ENCODE measurements around the gene PLCXD3. TPM values are rescaled to one million over a fixed set of nuclear protein-coding genes. Genes with fewer than 3 reads are reported as not detected.
"Not testable (repeated sequence)": the region's sequence is repeated elsewhere in the genome, so short reads cannot be mapped to it uniquely, and the experiment has no call there.

The PLCXD3 gene
- total RNA-seq, 6 donors from 2014 or later = 1.0 to 2.9 (median 2.2) TPM

DNA sequence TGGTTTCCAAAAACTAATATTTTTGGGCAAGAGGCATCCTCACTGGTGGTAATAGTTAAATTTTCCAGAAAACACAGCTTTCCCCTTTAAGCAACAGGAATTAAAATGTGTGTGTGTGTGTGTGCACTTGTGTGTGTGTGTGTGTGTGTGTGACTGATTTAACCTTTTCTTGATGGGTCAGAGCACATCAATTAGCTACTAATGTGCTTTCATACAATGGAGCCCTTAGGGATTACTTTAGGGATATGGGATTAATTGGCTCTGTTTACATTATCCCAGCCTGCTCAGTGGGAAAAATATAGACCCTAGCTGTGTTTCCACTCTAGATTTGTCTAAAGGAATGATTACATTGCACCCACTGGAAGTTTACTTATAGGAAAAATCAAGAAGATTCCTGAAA, 6.5 kb downstream of the PLCXD3 start:
- DNase-seq (no peak), ATAC-seq (ENCODE audit: low FRiP score in 2 of 2) (no peak)
- TF ChIP-seq POLR2AphosphoS5 (IDR thresholded peaks at IDR 0.05) (no peak), EP300 (IDR thresholded peaks at IDR 0.05) (no peak), POLR2A (IDR thresholded peaks at IDR 0.05) (no peak), CTCF (IDR thresholded peaks at IDR 0.05) (no peak)
- Histone ChIP-seq H3K9me3 (no peaks in the 10 kb centered on the region), H3K27ac (no peak overlapping the region), H3K27me3 (no peaks in the 10 kb centered on the region), H3K4me1 (no peaks in the 10 kb centered on the region), H3K4me3 (no peak overlapping the region), H3K36me3 (no peaks in the 10 kb centered on the region)

DNA sequence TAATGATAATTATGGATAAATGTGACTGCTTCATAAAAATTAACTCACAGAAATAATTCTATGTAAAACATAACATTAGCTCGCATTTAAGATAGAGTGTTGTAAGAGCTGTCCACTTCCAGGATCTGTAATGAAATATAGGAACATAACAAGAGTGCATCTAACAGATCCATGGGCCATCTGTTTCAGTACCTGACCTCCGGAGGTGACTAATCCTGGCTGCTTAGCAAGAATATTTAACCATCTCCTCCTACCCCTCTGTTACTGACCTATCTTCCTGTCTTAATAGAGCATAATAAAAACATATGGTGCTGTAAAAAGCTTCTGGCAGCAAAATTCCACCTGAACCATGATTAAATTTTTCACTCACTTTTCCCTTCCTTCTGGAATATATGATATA, 7.1 kb downstream of the PLCXD3 start:
- TF ChIP-seq CTCF (IDR thresholded peaks at IDR 0.05) = no peak
- no peak for TF ChIP-seq EP300 (IDR thresholded peaks at IDR 0.05)
- TF ChIP-seq POLR2A (IDR thresholded peaks at IDR 0.05) = no peak
- TF ChIP-seq POLR2AphosphoS5 (IDR thresholded peaks at IDR 0.05) = no peak
- Histone ChIP-seq H3K36me3 (no peaks in the 10 kb centered on the region), H3K27ac (no peak overlapping the region), H3K9me3 (no peaks in the 10 kb centered on the region), H3K27me3 (no peaks in the 10 kb centered on the region), H3K4me1 (no peaks in the 10 kb centered on the region), H3K4me3 (no peak overlapping the region)
- 73 to 83% methylated on average over 2 of the region's 2 CpGs for WGBS, 2 donors
- no peak for ATAC-seq (ENCODE audit: low FRiP score in 2 of 2)
- DNase-seq = no peak

GRCh38 chr5:41493490-41494126, 16.8 kb downstream of the PLCXD3 start:
- not testable (repeated sequence) for H3K4me1 ChIP-seq; H3K27ac ChIP-seq; H3K4me3 ChIP-seq; DNase-seq; H3K27me3 ChIP-seq; H3K36me3 ChIP-seq; ATAC-seq (ENCODE audit: low FRiP score in 2 of 2); H3K9me3 ChIP-seq
- WGBS, 2 donors = 86 to 92% methylated on average over 23 to 24 of the region's 24 CpGs

GRCh38 chr5:41485533-41485932, 24.9 kb downstream of the PLCXD3 start:
- ATAC-seq (ENCODE audit: low FRiP score in 2 of 2) (no peak), DNase-seq (no peak)
- TF ChIP-seq EP300 (IDR thresholded peaks at IDR 0.05) (no peak), POLR2A (IDR thresholded peaks at IDR 0.05) (no peak), CTCF (IDR thresholded peaks at IDR 0.05) (no peak), POLR2AphosphoS5 (IDR thresholded peaks at IDR 0.05) (no peak)
- 89 to 90% methylated on average over 3 of the region's 3 CpGs for WGBS, 2 donors
- no peak overlapping the region for H3K4me3 ChIP-seq
- H3K27ac ChIP-seq = no peak overlapping the region
- no peaks in the 10 kb centered on the region for H3K36me3 ChIP-seq
- H3K4me1 ChIP-seq = no peaks in the 10 kb centered on the region
- no peaks in the 10 kb centered on the region for H3K27me3 ChIP-seq
- no peaks in the 10 kb centered on the region for H3K9me3 ChIP-seq

GRCh38 chr5:41482715-41483114, 27.7 kb downstream of the PLCXD3 start:
- Histone ChIP-seq H3K36me3 (no peaks in the 10 kb centered on the region), H3K4me3 (no peak overlapping the region), H3K4me1 (no peaks in the 10 kb centered on the region), H3K9me3 (no peaks in the 10 kb centered on the region), H3K27ac (no peak overlapping the region), H3K27me3 (no peaks in the 10 kb centered on the region)
- 56 to 62% methylated on average over 2 of the region's 2 CpGs for WGBS, 2 donors
- ATAC-seq (ENCODE audit: low FRiP score in 2 of 2) (no peak), DNase-seq (no peak)
- no peak for TF ChIP-seq POLR2AphosphoS5 (IDR thresholded peaks at IDR 0.05)
- TF ChIP-seq POLR2A (IDR thresholded peaks at IDR 0.05) = no peak
- TF ChIP-seq EP300 (IDR thresholded peaks at IDR 0.05) = no peak
- TF ChIP-seq CTCF (IDR thresholded peaks at IDR 0.05) = no peak

Data from upper lobe of left lung (tissue), 6 donors.